SK-N-MC (cell line): ENCODE data around the gene CDC42SE2.

Source experiments
- EZH2 ChIP-seq: fragments of 200-600 bp; sonication (generic); IDR thresholded peaks from one replicate; pipeline ENCODE4 v1.6.1; 2017; ENCODE audit warnings: antibody characterized with exemption
- FOXP2 ChIP-seq: optimal IDR thresholded peaks from 2 replicates; pipeline ENCODE3; 2011; ENCODE audit warnings: mild to moderate bottlenecking, moderate library complexity; ENCODE audit not compliant: insufficient read depth; ENCODE audit errors: extremely low read length, control extremely low read depth
- POLR2AphosphoS5 ChIP-seq: IDR thresholded peaks from 2 replicates; pipeline ENCODE4 v1.6.1; 2012; ENCODE audit warnings: mild to moderate bottlenecking, low read depth, low read length, borderline replicate concordance

DNA sequence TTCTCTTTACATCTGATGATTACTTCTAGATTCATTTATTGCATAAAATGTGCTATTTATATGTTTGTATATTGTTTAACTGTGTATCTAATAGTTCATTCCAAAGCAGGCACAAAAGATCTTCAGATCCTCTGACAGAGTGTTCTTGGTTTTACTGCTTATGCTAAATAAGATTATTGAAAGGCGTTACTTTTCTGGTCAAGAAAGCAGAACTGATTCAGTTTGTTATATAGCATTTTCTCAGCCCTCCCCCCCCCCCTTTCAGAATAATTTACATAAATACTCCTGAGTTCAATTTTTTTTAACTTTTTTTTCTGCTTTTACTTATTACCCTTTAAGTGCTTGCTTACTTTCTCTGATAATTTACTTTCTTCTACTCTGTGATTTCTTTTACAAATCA, 15.4 kb downstream of the CDC42SE2 start:
- no peak for TF ChIP-seq POLR2AphosphoS5
- no peak for TF ChIP-seq EZH2
- no peak for TF ChIP-seq FOXP2
